HCT116 (cell line): ENCODE results near the gene CNDP1. TPM values are rescaled to one million over a fixed set of nuclear protein-coding genes. Genes with fewer than 3 reads are reported as not detected.

Experiments used
- ATAC-seq: fragments of 200-7000 bp; cut with Tn5 transposase; 2 replicates; pipeline ENCODE4 v1.9.1; 2020; ENCODE audit warnings: mild to moderate bottlenecking, moderate library complexity
- BruUV-seq: library from RNA; stranded (reverse); fragments of 400-500 nt; replicated peaks from 2 replicates; lab custom pipeline; 2021; lab: Mats Ljungman, UMichigan
- CTCF ChIA-PET: fragments of 300-600 bp; sonication (Branson Sonifier 250); formaldehyde crosslinking; loops from one replicate; lab custom pipeline; 2021; ENCODE audit warnings: antibody characterized with exemption; lab: Charles Lee
- POLR2A ChIA-PET: fragments of 300-600, 350-600 bp; sonication (Branson Sonifier 250); formaldehyde crosslinking; loops from one replicate; lab custom pipeline; 2021; ENCODE audit warnings: antibody characterized with exemption; lab: Charles Lee
- RAD21 ChIA-PET, 2 experiments: fragments of 300-600 bp; sonication (Branson Sonifier 250); formaldehyde crosslinking; loops; one replicate each; lab custom pipeline; 2023; ENCODE audit warnings: low total read pairs in 2 of 2; ENCODE audit not compliant: uncharacterized antibody in 2 of 2, unreplicated experiment in 2 of 2, low non-redundant PET in 1 of 2; lab: Charles Lee
- DNase-seq: peaks from one replicate; pipeline ENCODE4 v3.0.0-alpha.2; 2010; ENCODE audit warnings: low read depth, low spot score
- H2AFZ ChIP-seq: fragments of 200-600 bp; shearing (Covaris generic), sonication (generic); 2 replicates; pipeline ENCODE4 v1.6.1; 2017; ENCODE audit warnings: low read depth, mixed run types, mixed read lengths, antibody characterized with exemption, low read length; ENCODE audit not compliant: poor library complexity, severe bottlenecking
- H3K27ac ChIP-seq: 2 replicates; pipeline ENCODE4 v1.5.1; 2012; ENCODE audit warnings: low read depth, low read length
- H3K27me3 ChIP-seq: fragments of 200-600 bp; sonication (generic); 2 replicates; pipeline ENCODE4 v1.6.1; 2016; ENCODE audit warnings: mixed run types, low read length, mixed read lengths; ENCODE audit not compliant: insufficient read depth
- H3K36me3 ChIP-seq, 2 experiments: fragments of 200-500 bp in 1 of 2; fragments of 200-600 bp in 1 of 2; sonication (Bioruptor generic) in 1 of 2; sonication (generic) in 1 of 2; 2 replicates each; pipeline versions ENCODE4 v1.5.1 to v1.6.1; 2014 to 2016; ENCODE audit warnings: low read length in 2 of 2, inconsistent platforms in 1 of 2, mixed read lengths in 1 of 2, mixed run types in 1 of 2; ENCODE audit not compliant: insufficient read depth in 2 of 2, control insufficient read depth in 1 of 2
- H3K4me1 ChIP-seq, 2 experiments: fragments of 200-600 bp in 1 of 2; sonication (generic) in 1 of 2; 2 replicates each; pipeline versions ENCODE4 v1.5.1 to v1.6.1; 2012 to 2017; ENCODE audit warnings: low read length in 2 of 2, inconsistent platforms in 1 of 2, mild to moderate bottlenecking in 1 of 2, mixed read lengths in 1 of 2, mixed run types in 1 of 2, moderate library complexity in 1 of 2; ENCODE audit not compliant: insufficient read depth in 2 of 2, control insufficient read depth in 1 of 2
- H3K4me2 ChIP-seq: fragments of 200-600 bp; sonication (generic); 2 replicates; pipeline ENCODE4 v1.6.1; 2017; ENCODE audit warnings: mixed run types, low read length, mixed read lengths
- H3K4me3 ChIP-seq, 2 experiments: fragments of 200-600 bp in 1 of 2; sonication (generic) in 1 of 2; replicated peaks in 1 of 2; 2 replicates each; pipeline ENCODE4 v1.5.1; 2011 to 2016; ENCODE audit warnings: low read length in 2 of 2, control low read depth in 1 of 2, low read depth in 1 of 2, mild to moderate bottlenecking in 1 of 2, mixed read lengths in 1 of 2, mixed run types in 1 of 2
- H3K79me2 ChIP-seq: fragments of 200-600 bp; sonication (generic); 2 replicates; pipeline ENCODE4 v1.6.1; 2017; ENCODE audit warnings: mild to moderate bottlenecking, mixed run types, low read length, moderate library complexity, mixed read lengths; ENCODE audit not compliant: insufficient read depth
- H3K9ac ChIP-seq: fragments of 200-600 bp; sonication (generic); 2 replicates; pipeline ENCODE4 v1.6.1; 2016; ENCODE audit warnings: low read length, mixed read lengths
- H3K9me2 ChIP-seq: fragments of 200-600 bp; sonication (generic), shearing (Covaris generic); 2 replicates; pipeline ENCODE4 v1.6.1; 2017; ENCODE audit warnings: mixed run types, mild to moderate bottlenecking, moderate library complexity; ENCODE audit not compliant: insufficient read depth
- H3K9me3 ChIP-seq, 2 experiments: fragments of 200-500 bp in 1 of 2; fragments of 200-600 bp in 1 of 2; sonication (Bioruptor generic) in 1 of 2; sonication (generic) in 1 of 2; 2 replicates each; pipeline ENCODE4 v1.6.1; 2014 to 2017; ENCODE audit warnings: low read length in 2 of 2, mixed read lengths in 2 of 2, inconsistent platforms in 1 of 2, low read depth in 1 of 2, mild to moderate bottlenecking in 1 of 2, mixed run types in 1 of 2, moderate library complexity in 1 of 2; ENCODE audit not compliant: control insufficient read depth in 1 of 2, insufficient read depth in 1 of 2
- H4K20me1 ChIP-seq: fragments of 200-600 bp; sonication (generic), shearing (Covaris generic); 2 replicates; pipeline ENCODE4 v1.6.1; 2017; ENCODE audit warnings: mixed run types, mild to moderate bottlenecking, moderate library complexity; ENCODE audit not compliant: insufficient read depth
- ATF3 ChIP-seq: IDR thresholded peaks from 2 replicates; pipeline ENCODE4 v1.6.1; 2012
- CBX3 ChIP-seq: IDR thresholded peaks from 2 replicates; pipeline ENCODE4 v1.6.1; 2012; ENCODE audit warnings: low read depth
- CEBPB ChIP-seq: IDR thresholded peaks from 2 replicates; pipeline ENCODE4 v1.6.1; 2012; ENCODE audit warnings: low read depth
- EGR1 ChIP-seq: IDR thresholded peaks from 2 replicates; pipeline ENCODE4 v1.6.1; 2012; ENCODE audit warnings: low read depth
- EZH2 ChIP-seq: fragments of 200-600 bp; sonication (generic); IDR thresholded peaks from 2 replicates; pipeline ENCODE4 v1.6.1; 2017; ENCODE audit warnings: antibody characterized with exemption, mixed run types
- FOSL1 ChIP-seq: IDR thresholded peaks from 2 replicates; pipeline ENCODE4 v1.6.1; 2012; ENCODE audit warnings: low read depth
- JUND ChIP-seq: IDR thresholded peaks from 2 replicates; pipeline ENCODE4 v1.6.1; 2012
- MAX ChIP-seq: IDR thresholded peaks from 2 replicates; pipeline ENCODE4 v1.6.1; 2012
- POLR2A ChIP-seq: IDR thresholded peaks from 2 replicates; pipeline ENCODE4 v1.7.0; 2011; ENCODE audit warnings: borderline replicate concordance; ENCODE audit not compliant: insufficient read depth, insufficient read length; ENCODE audit errors: extremely low read depth
- POLR2AphosphoS5 ChIP-seq: IDR thresholded peaks from 2 replicates; pipeline ENCODE4 v1.6.1; 2011; ENCODE audit warnings: mild to moderate bottlenecking, low read depth, low read length, moderate library complexity
- REST ChIP-seq: IDR thresholded peaks from 2 replicates; pipeline ENCODE4 v1.6.1; 2012; ENCODE audit warnings: low read depth
- SIN3A ChIP-seq: IDR thresholded peaks from 2 replicates; pipeline ENCODE4 v1.6.1; 2012; ENCODE audit warnings: low read depth
- SP1 ChIP-seq: IDR thresholded peaks from 2 replicates; pipeline ENCODE4 v1.6.1; 2012; ENCODE audit warnings: low read depth
- SRF ChIP-seq: IDR thresholded peaks from 2 replicates; pipeline ENCODE4 v1.6.1; 2012; ENCODE audit warnings: low read depth
- ZBTB33 ChIP-seq: IDR thresholded peaks from 2 replicates; pipeline ENCODE4 v1.6.1; 2011; ENCODE audit warnings: mild to moderate bottlenecking, low read length, moderate library complexity; ENCODE audit not compliant: insufficient replicate concordance; ENCODE audit errors: extremely low read depth
- ZFX ChIP-seq: fragments of 450-650 bp; IDR thresholded peaks from 2 replicates; pipeline ENCODE4 v1.6.1; 2017
- intact Hi-C: fragments of 100-400 bp; cut with micrococcal nuclease; formaldehyde crosslinking; loops from 2 replicates; pipeline ENCODE4 v1.10.0; 2022
- total RNA-seq: library from RNA; stranded (reverse); gene quantifications from one replicate; pipeline ENCODE4 v1.2.1, GENCODE V29; 2021; ENCODE audit not compliant: unreplicated experiment

The CNDP1 gene
- total RNA-seq, 1 experiment from 2014 or later = not detected

GRCh38 chr18:74528913-74529312 lies 5.4 kb upstream of the CNDP1 start:
- Histone ChIP-seq H2AFZ (no peak overlapping the region), H3K9me2 (no peaks in the 10 kb centered on the region), H3K9me3 (no peaks in the 10 kb centered on the region), H4K20me1 (no peaks in the 10 kb centered on the region), H3K27ac (no peak overlapping the region), H3K27me3 (peaks cover 4% of the 10 kb centered on the region; the same call in 1 of the 2 replicates), H3K79me2 (no peaks in the 10 kb centered on the region), H3K9ac (no peak overlapping the region), H3K4me2 (no peak overlapping the region), H3K36me3 (no peaks in the 10 kb centered on the region), H3K4me3 (no peak overlapping the region), H3K4me1 (no peaks in the 10 kb centered on the region)
- POLR2A ChIA-PET = no interaction called here
- RAD21 ChIA-PET = no interaction called here
- DNase-seq = no peak
- CTCF ChIA-PET = no interaction called here
- no peak for ATAC-seq
- intact Hi-C loops = no loop called here
- no TSS peak for BruUV-seq
- TF ChIP-seq FOSL1 (no peak), SP1 (no peak), CBX3 (no peak), SRF (no peak), MAX (no peak), CEBPB (no peak), ZFX (no peak), POLR2A (no peak), SIN3A (no peak), JUND (no peak), EZH2 (no peak), EGR1 (no peak), ZBTB33 (no peak), REST (no peak), ATF3 (no peak), POLR2AphosphoS5 (no peak)
